Right hindlimb (tissue), 1 donor: Measurements from ENCODE around the gene ZNF324B.
"Not testable (repeated sequence)": the region's sequence is repeated elsewhere in the genome, so short reads cannot be mapped to it uniquely, and the experiment has no call there.

Experiments used
- DNase-seq: peaks from one replicate; pipeline ENCODE4 v3.0.0-alpha.2; 2018

ZNF324B gene

DNA sequence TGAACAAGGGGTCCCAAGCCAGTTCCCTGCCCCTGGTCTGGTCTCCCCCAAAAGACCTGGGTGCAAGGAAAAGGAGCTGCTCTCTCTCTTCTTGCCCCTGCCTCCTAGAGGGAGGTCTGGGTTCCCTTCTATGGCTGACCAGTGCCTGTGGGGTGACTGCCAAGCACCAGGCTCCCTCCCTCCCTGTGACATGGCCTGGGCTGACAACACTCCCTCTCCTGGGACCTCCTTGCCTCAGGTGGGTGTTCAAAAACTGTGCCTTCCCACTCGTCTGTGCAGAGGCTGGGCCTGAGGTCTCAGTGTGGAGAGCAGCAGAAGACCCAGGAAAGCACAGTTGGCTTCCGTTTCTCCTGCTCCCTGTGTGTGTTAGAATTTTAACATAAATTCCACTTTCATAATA, 29.4 kb downstream of the ZNF324B start:
- no peak for DNase-seq

DNA sequence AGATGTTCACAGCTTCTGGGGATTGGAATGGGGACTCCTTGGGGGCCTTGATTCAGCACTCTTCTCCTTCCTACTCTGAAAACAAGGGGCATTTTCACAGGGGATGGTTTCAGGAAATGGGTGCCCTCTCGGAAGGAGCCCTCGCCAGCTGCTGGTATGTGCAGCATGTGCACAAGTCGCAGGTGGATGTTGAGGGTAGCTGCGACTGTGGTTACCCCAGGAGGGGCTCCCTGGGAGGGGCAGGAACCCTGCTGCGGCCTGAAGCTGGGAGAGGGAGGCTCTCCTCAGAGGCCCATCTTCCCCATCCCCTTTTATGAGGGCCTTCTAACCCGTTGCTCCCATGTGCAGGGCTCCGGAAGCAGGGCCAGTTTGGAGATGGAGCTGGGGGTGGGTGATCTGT, 30.9 kb downstream of the ZNF324B start:
- no peak for DNase-seq

DNA sequence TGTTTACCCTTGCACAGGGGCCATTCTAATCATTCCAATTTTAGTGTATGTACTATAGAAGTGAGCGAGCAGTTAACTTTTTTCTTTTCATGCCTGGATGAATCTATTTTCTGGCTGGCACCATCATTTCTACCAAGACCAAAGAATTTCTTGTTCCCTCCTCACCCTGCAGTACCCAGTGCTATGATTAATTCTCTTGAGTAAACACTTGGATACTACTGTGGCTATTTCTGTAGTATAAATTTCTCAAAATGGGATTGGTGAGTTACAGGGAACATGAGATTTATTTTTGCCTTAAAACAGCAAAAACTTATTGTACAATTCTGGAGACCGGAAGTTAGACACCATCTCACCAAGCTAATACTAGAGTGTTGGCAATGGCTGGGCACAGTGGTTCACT, 32.4 kb downstream of the ZNF324B start:
- DNase-seq: no peak

DNA sequence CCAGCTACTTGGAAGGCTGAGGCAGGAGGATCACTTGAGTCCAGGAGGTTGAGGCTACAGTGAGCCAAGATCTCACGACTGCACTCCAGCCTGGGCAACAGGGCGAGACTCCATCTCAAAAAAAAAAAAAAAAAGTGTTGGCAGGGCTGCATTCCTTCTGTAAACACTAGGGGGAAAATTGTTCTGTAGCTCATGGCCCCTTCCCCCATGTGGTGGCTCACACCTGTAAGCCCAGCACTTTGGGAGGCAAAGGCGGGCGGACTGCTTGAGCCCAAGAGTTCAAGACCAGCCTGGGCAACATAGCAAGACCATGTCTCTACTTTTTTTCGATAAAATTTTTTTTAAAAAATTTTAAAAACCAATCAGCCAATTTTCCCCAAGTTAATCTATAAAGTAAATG, 32.9 kb downstream of the ZNF324B start:
- not testable (repeated sequence) for DNase-seq

DNA sequence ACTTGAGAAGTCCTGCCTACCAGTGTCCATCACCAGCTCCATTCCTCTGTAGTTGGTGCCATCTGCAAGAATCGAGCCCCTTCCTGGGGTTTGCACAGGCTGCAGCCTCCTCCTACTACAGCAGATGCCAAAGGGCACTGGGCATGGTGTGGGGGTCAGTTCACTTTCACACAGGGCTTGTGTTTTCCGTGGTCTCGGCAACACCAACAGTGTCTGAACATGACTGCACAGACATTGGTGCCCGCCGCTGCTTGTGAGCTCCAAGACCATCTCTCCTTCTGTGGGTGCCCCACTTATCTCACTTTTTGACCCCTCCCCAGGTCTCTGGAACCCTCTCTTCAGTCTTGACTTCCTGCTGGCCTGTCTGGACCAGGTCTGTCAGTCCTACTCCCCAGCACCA, 40.0 kb downstream of the ZNF324B start:
- no peak for DNase-seq

DNA sequence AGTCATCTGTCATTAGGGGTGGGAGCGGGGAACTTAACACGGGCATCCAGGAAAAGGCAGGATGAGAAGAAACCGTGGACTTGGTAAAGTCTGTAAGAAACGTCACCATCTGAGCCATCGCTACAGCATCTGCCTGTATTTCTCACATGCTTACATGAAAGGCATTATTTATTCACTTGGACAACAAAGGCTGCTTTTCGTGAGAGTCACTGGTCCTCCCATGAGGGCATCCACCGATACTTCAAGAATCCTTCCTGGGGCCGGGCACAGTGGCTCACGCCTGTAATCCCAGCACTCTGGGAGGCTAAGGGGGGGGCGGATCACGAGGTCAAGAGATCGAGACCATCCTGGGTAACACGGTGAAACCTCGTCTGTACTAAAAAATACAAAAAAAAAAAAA, 40.8 kb downstream of the ZNF324B start:
- DNase-seq: no peak

DNA sequence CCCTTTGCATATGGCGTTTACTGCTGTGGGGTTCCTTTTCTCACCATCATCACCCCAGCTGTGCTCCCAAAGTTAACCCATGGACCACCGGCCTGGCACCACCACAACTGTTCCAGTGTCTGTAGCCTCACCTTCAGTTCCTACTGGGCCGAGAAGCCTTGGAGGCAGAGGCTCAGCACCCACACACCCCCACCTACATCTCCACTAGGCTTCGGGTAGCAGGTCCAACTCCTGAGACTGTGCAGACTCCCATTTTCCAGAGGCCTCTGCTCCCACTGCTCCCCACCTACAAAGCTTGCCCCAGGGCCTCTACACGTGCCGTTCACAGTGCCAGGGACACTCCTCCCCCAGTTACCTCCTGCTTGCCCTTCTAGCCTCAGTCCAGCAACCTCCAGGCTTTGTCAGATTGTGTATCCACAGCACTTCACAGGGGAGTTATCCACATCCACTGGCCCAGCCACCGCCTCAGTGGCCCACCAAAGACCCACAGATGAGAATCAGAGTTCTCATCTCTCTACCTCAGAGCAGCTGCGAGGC, 46.3 kb downstream of the ZNF324B start:
- no peak for DNase-seq

DNA sequence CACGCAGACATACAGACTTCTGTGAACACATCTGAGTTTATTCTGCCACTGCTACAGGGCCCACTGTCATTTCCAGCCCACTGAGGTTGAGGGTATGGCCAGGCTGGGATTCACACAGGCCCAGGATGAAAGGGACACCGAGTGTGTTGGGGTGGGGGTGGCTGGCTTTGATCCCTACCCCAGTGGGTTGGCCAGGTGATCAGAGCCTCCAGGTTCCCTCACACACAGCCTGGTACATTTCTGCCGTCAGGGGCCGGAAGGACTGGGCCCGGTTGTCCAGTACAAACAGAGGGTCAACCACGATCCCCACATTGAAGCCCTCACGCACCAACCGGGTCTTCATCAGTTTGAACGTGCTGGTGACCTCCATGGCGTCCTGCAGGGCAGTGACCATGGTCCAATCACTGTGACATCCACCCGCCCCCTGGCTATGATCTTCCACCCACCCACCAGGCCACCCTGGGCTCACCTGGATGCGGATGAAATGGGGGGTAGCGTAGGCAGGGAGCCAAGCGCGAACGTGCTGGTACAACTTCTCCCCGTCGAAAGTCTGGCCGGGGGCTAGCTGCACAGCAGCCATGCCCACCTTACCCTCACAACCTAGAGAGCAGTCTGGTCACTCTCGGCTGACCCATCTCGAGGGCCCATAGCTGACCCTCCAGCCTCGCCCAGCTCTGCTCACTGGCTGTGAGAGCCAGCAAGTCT, 47.0 kb downstream of the ZNF324B start:
- no peak for DNase-seq

DNA sequence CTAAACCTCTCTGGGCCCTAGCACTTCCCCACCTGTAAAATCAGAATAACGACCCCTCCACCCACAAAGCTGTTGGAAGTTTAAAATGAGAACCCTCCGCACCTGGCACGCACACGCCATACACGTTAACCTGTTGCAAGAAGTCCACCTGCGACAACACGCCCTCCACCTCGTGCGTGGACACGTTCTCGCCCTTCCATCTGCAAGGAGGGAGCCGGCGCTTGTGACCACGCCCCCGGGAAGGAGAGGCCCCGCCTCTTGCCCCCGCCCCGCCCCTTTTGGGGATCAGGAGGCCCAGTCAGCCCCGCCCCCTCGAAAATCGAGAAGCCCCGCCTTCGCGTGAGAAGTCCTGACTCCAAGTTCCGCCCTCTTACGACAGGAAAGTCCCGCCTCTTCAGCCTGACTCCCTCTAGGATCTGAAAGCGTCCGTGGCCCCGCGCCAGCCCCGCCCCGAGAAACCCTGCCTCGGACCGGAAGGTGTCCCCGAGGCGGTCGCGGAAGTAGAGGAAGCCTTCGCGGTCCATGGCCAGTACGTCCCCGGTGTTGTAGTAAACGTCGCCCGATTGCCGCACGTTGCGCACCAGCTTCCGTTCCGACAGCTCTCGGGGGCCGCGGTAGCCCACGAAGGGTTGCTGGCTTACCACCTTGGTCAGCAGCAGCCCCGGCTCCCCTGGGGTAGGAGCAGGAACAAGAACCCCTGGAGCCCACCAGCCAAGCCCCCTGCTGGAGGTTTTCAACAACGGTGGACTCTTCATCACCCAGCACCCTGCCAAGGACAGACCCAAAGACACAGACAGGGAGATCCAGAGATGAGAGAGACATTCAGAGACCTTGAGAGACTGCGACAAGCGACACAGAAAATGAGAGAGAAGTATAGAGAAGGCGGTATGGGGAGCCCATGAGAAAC, 47.9 kb downstream of the ZNF324B start:
- DNase-seq: peak; percentile 98

DNA sequence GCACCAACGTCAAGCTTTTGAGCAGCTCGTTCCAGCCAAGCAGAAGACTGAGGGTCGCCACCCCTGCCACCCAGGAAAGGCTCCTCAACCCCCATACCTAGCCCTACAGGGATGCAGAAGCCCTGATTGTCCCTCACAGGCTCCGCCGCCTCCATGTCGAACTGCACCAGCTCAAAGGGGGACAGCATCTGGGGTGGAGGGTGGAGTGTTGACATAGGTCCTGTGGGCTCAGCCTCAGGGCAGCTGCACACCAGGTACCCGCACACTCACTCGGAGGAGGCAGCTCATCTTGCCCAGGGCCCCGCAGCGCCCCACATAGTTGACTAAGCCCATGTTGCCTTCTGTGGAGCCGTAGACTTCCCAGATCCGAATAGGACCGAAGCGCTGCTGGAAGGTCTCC, 48.8 kb downstream of the ZNF324B start:
- no peak for DNase-seq
